IPS DF 6.9 (cell line): Measurements from ENCODE around the gene SLC36A4.
"Not testable (repeated sequence)": the region's sequence is repeated elsewhere in the genome, so short reads cannot be mapped to it uniquely, and the experiment has no call there.

Experiments
- DNase-seq: peaks from one replicate; pipeline ENCODE4 v3.0.0-alpha.2; 2013; ENCODE audit warnings: low read depth, low spot score
- H3K27ac ChIP-seq: one replicate; pipeline ENCODE4 v1.5.1; 2013; ENCODE audit warnings: low read length, control low read depth
- H3K27me3 ChIP-seq: 2 replicates; pipeline ENCODE4 v1.6.1; 2013; ENCODE audit warnings: mild to moderate bottlenecking, low read length; ENCODE audit not compliant: control insufficient read depth, insufficient read depth
- H3K36me3 ChIP-seq: 2 replicates; pipeline ENCODE4 v1.6.1; 2013; ENCODE audit warnings: low read length; ENCODE audit not compliant: control insufficient read depth, insufficient read depth
- H3K4me1 ChIP-seq: 2 replicates; pipeline ENCODE4 v1.6.1; 2013; ENCODE audit warnings: low read length; ENCODE audit not compliant: control insufficient read depth, insufficient read depth
- H3K4me3 ChIP-seq: 2 replicates; pipeline ENCODE4 v1.5.1; 2013; ENCODE audit warnings: mild to moderate bottlenecking, low read length
- H3K9me3 ChIP-seq: 2 replicates; pipeline ENCODE4 v1.6.1; 2013; ENCODE audit warnings: low read length, inconsistent platforms; ENCODE audit not compliant: control insufficient read depth, insufficient read depth
- WGBS: extraction: QIAGEN DNeasy Blood & Tissue Kit; methylation state at CpG from one replicate; pipeline ENCODE4 v1.1.7; 2013; ENCODE audit warnings: mixed read lengths, missing lambda C conversion rate; ENCODE audit not compliant: insufficient read length, insufficient coverage; 5-methylcytosine and 5-hydroxymethylcytosine counted together

SLC36A4 gene

DNA sequence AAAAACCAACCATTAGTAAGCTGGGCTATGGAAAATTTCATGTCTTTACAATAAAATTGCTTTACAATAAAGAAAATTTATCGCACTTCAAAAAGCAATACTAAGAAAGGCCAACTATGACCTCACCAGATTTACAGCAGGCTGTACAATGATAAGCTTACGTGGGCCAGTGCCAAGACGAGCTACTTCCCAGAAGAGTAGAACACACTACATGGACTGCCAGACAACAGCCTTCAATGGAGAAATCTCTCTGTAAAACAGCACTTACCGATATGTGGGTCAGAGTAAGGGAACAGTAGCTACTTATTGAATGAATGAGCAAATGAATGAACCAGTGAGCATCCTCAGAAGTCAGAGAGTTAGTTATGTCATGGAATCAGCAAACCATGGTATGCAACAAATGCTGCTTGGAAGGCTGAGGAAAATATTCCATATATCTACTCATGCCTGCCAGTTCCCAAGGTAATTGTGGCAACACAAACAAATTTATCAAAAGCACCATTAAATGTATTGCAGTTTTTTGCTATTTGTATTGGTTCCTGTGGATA lies 74.4 kb downstream of the SLC36A4 start:
- Histone ChIP-seq H3K4me1 (no peaks in the 10 kb centered on the region), H3K27me3 (no peaks in the 10 kb centered on the region), H3K36me3 (no peaks in the 10 kb centered on the region), H3K4me3 (no peak overlapping the region), H3K9me3 (no peaks in the 10 kb centered on the region), H3K27ac (no peak overlapping the region)
- DNase-seq: no peak
- no CpG with 5 or more reads among the region's 4 CpGs for WGBS

DNA sequence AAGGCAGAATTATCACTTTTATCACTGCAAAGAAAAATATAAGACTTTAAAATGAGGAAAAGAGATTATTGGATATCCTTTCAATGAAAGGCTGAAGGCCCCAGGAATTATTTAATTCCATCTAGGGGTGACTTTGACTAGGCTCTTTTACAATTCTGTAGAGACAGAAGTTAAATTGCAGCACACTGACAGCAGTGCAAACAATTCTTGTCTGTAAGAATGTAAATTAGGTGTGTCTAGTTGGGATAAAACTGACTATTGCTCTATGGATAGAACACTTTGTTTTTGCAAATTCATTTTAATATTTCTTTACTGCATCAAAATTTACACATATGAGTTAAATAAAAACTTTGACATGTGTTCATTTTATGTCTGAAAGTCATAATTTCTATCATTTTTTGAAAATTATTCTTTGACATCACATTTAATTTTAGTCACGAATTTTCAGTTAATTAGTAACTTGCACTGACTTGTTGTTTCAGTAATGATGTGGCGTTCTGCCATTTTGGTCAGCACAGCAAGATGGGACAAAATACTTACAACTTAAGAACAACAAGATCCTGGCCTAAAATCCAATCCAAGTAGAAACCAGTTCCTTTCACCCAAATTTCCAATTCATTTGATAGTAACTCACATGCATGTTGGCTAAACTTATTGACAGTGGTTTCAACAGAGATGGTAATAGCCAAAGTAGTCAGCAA lies 75.1 kb downstream of the SLC36A4 start:
- no peak for DNase-seq
- Histone ChIP-seq H3K27ac (no peak overlapping the region), H3K9me3 (no peaks in the 10 kb centered on the region), H3K4me1 (peaks cover 2% of the 10 kb centered on the region), H3K27me3 (no peaks in the 10 kb centered on the region), H3K36me3 (no peaks in the 10 kb centered on the region), H3K4me3 (no peak overlapping the region)
- no CpG with 5 or more reads among the region's 2 CpGs for WGBS

- DNase-seq: no peak
Measured at GRCh38 chr11:93118276-93118675, 79.5 kb downstream of the SLC36A4 start.

GRCh38 chr11:93117565-93117964 lies 80.2 kb downstream of the SLC36A4 start:
- Histone ChIP-seq H3K27me3 (no peaks in the 10 kb centered on the region), H3K4me3 (no peak overlapping the region), H3K27ac (peak overlapping the region; percentile 77), H3K4me1 (peaks cover 4% of the 10 kb centered on the region), H3K9me3 (no peaks in the 10 kb centered on the region), H3K36me3 (no peaks in the 10 kb centered on the region)
- WGBS: no CpG with 5 or more reads among the region's 6 CpGs
- no peak for DNase-seq

More at GRCh38 chr11:93118276-93118675, 79.5 kb downstream of the SLC36A4 start:
- H3K4me1 ChIP-seq: peaks cover 4% of the 10 kb centered on the region
- H3K27me3 ChIP-seq: no peaks in the 10 kb centered on the region
- H3K9me3 ChIP-seq: no peaks in the 10 kb centered on the region
- H3K36me3 ChIP-seq: no peaks in the 10 kb centered on the region
- no peak overlapping the region for H3K4me3 ChIP-seq
- no peak overlapping the region for H3K27ac ChIP-seq

DNA sequence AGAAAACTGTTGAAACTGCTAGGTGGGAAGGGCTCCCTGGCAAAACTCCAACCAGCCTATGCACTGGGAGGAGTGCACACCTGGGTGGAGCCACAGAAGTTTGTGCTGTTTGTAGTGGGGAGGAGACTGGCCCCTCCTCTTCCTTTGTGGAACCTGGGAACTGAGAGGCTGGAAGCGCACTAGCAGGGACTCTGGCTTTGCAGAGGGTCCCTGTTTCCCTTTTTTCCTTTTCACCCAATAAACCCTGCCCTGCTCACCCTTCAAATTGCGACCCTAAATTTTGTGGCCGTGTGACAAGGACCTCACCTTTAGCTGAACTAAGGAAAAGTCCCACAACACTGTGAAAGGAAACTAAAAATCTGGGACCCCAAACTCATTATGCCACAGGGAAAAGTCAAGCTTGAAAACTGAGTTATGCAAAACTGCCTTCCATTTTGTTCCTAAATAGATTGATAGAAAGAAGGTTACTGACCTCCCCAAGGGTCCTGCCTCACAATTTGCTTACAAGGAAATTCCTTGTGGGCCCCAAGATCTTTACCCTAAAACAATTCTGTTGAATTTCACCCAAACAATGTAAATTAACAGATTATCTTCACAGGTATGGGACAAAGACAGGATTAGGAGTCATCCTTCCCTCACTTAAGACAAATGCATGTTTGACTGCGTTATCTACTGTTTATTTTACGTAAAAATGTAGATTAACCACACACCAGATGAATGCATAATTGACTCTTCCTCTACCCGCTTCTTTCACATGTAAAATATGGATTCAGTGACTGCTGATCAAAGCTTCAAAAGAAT lies 81.0 kb downstream of the SLC36A4 start:
- no peak for DNase-seq
- Histone ChIP-seq H3K27ac (no peak overlapping the region), H3K4me3 (no peak overlapping the region), H3K36me3 (no peaks in the 10 kb centered on the region), H3K9me3 (no peaks in the 10 kb centered on the region), H3K27me3 (no peaks in the 10 kb centered on the region), H3K4me1 (peaks cover 4% of the 10 kb centered on the region)
- no CpG with 5 or more reads among the region's 6 CpGs for WGBS

DNA sequence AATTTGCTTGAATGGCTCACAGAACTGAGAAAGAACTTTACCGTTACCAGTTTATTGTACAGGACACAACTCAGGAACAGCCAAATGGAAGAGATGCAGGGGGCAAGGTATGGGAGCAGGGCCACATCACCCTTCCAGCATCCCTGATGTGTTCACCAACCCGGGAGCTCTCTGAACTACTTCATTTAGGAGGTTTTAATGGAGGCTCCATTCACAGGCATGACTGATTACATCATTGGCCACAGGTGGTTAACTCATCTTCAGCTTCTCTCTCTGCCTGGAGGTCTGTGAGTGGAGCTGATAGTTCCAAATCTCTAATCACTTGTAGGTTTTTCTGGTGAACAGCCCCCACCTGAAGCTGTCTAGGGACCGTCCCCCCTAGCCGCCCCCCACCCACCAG lies 83.5 kb downstream of the SLC36A4 start:
- H3K4me1 ChIP-seq: peaks cover 4% of the 10 kb centered on the region
- no CpG with 5 or more reads among the region's 4 CpGs for WGBS
- H3K9me3 ChIP-seq: no peaks in the 10 kb centered on the region; the same call in 1 of the 2 replicates
- H3K27ac ChIP-seq: no peak overlapping the region
- no peak for DNase-seq
- no peak overlapping the region for H3K4me3 ChIP-seq
- H3K27me3 ChIP-seq: no peaks in the 10 kb centered on the region
- no peaks in the 10 kb centered on the region for H3K36me3 ChIP-seq

DNA sequence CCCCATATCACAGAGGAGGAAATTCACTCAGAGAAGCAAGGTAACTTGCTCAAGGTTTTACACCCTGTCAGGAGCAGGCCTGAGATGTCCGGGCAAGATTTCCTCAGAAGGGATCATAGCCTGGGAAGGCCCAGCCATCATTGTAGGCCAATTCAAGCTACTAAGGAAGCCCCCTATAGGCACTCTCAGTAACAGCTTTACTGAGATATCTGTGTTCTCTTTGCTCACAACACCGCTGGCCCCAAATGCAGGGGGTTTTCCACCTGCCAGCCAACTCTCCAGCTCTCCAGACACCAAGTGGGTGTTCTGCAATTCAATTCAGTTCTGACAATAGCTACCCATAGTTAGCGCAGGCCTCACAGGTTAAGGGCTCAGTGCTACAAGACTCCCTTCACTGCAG lies 84.0 kb downstream of the SLC36A4 start:
- Histone ChIP-seq H3K4me3 (no peak overlapping the region), H3K27me3 (no peaks in the 10 kb centered on the region), H3K36me3 (no peaks in the 10 kb centered on the region), H3K27ac (no peak overlapping the region), H3K9me3 (no peaks in the 10 kb centered on the region; the same call in 1 of the 2 replicates), H3K4me1 (peaks cover 4% of the 10 kb centered on the region)
- no CpG with 5 or more reads among the region's 3 CpGs for WGBS
- no peak for DNase-seq

- not testable (repeated sequence) for H3K27ac ChIP-seq, H3K36me3 ChIP-seq, DNase-seq
Measured at GRCh38 chr11:93111147-93111546, 86.6 kb downstream of the SLC36A4 start.

GRCh38 chr11:93100211-93100610 lies 97.6 kb downstream of the SLC36A4 start:
- no peak overlapping the region for H3K4me3 ChIP-seq
- no peaks in the 10 kb centered on the region for H3K27me3 ChIP-seq
- no peaks in the 10 kb centered on the region for H3K36me3 ChIP-seq
- no peak for DNase-seq
- WGBS: no CpG with 5 or more reads among the region's 2 CpGs
- H3K9me3 ChIP-seq: no peaks in the 10 kb centered on the region
- no peak overlapping the region for H3K27ac ChIP-seq
- H3K4me1 ChIP-seq: peaks cover 2% of the 10 kb centered on the region; the same call in 1 of the 2 replicates

More at GRCh38 chr11:93111147-93111546, 86.6 kb downstream of the SLC36A4 start:
- not testable (repeated sequence) for H3K4me1 ChIP-seq, H3K27me3 ChIP-seq, H3K9me3 ChIP-seq, H3K4me3 ChIP-seq

- H3K4me3 ChIP-seq: no peak overlapping the region
- no peaks in the 10 kb centered on the region for H3K27me3 ChIP-seq
- H3K27ac ChIP-seq: no peak overlapping the region
- no peaks in the 10 kb centered on the region for H3K9me3 ChIP-seq
- no peaks in the 10 kb centered on the region for H3K36me3 ChIP-seq
- H3K4me1 ChIP-seq: peaks cover 2% of the 10 kb centered on the region; the same call in 1 of the 2 replicates
- no peak for DNase-seq
- no CpG with 5 or more reads among the region's 2 CpGs for WGBS
Measured at GRCh38 chr11:93099806-93100205, 98.0 kb downstream of the SLC36A4 start.
